ENCODE measurements around the gene SLC35E4.

GRCh38 chr22:30607300-30607930 lies 28.2 kb upstream of the SLC35E4 start:
- TF ChIP-seq POLR2A (IDR thresholded peaks at IDR 0.05) (no peak), CTCF (IDR thresholded peaks at IDR 0.05) (no peak)
